Kidney (tissue), 2 donors: ENCODE measurements around the gene KMT2C. TPM values are rescaled to one million over a fixed set of nuclear protein-coding genes. Genes with fewer than 3 reads are reported as not detected.

Experiments
- polyA plus RNA-seq: library from polyadenylated mRNA; stranded (reverse); fragments of 350-450 nt; fragmentation: Illumina TruSeq; extraction: RNeasy Lipid Tissue Mini Kit (QIAGEN cat#74804); gene quantifications from one replicate; pipeline ENCODE4 v1.2.3, GENCODE V29; 2014; ENCODE audit warnings: low read depth, low replicate concordance; ENCODE audit not compliant: insufficient read depth
- total RNA-seq: library from RNA; stranded (reverse); fragmentation: NEBNext Ultra II Directional; extraction: Animal tissue kit (Norgen Biotek cat#: 25700); gene quantifications from one replicate; pipeline ENCODE4 v1.2.1, GENCODE V29; 2021
- donor health status: DM: yes; HTN: yes; CAD: no.

KMT2C gene
- total and polyA plus RNA-seq, 2 donors from 2014 or later, result 4.8 to 102 TPM

Other genes with a start within 250 kb of the KMT2C start
- gene XRCC2, start 240.1 kb upstream of the KMT2C start, total RNA-seq, result 0.44 TPM
- 0.22 TPM for gene XRCC2, start 240.1 kb upstream of the KMT2C start, polyA plus RNA-seq